Inflammatory macrophage treated with lipopolysaccharide for 1 hour (primary cell): ENCODE results near the gene FHIT.

Experiments
- DNase-seq, 2 donors: peaks; one replicate each; pipeline ENCODE4 v3.0.0-alpha.2; 2020 to 2022

The FHIT gene

GRCh38 chr3:60182697-60183096 is 1068.6 kb downstream of the FHIT start:
- DNase-seq: no peak

GRCh38 chr3:60178931-60179653 is 1072.2 kb downstream of the FHIT start:
- DNase-seq: no peak

GRCh38 chr3:60177726-60178125 is 1073.5 kb downstream of the FHIT start:
- DNase-seq: no peak

- no peak for DNase-seq
These were observed 1074.6 kb downstream of the FHIT start for GRCh38 chr3:60176614-60177013.

GRCh38 chr3:60175680-60176079 is 1075.6 kb downstream of the FHIT start:
- no peak for DNase-seq

- no peak for DNase-seq
These were observed 1081.5 kb downstream of the FHIT start for GRCh38 chr3:60169755-60170154.

GRCh38 chr3:60167186-60167585 is 1084.1 kb downstream of the FHIT start:
- no peak for DNase-seq

GRCh38 chr3:60160822-60161748 is 1090.2 kb downstream of the FHIT start:
- DNase-seq: no peak

GRCh38 chr3:60160111-60160821 is 1091.0 kb downstream of the FHIT start:
- no peak for DNase-seq

- no peak for DNase-seq
These were observed 1093.2 kb downstream of the FHIT start for GRCh38 chr3:60158035-60158434.

GRCh38 chr3:60154011-60154410 is 1097.2 kb downstream of the FHIT start:
- DNase-seq: no peak

- DNase-seq: no peak
These were observed 1097.8 kb downstream of the FHIT start for GRCh38 chr3:60153221-60153999.

- no peak for DNase-seq
These were observed 1101.8 kb downstream of the FHIT start for GRCh38 chr3:60149501-60149900.

- no peak for DNase-seq
These were observed 1103.9 kb downstream of the FHIT start for GRCh38 chr3:60147249-60147950.

GRCh38 chr3:60146121-60146520 is 1105.1 kb downstream of the FHIT start:
- no peak for DNase-seq

- no peak for DNase-seq
These were observed 1107.2 kb downstream of the FHIT start for GRCh38 chr3:60144071-60144470.

GRCh38 chr3:60142009-60142408 is 1109.2 kb downstream of the FHIT start:
- no peak for DNase-seq

- DNase-seq: no peak
These were observed 1111.1 kb downstream of the FHIT start for GRCh38 chr3:60140160-60140559.

GRCh38 chr3:60136601-60137000 is 1114.7 kb downstream of the FHIT start:
- no peak for DNase-seq

GRCh38 chr3:60135474-60135873 is 1115.8 kb downstream of the FHIT start:
- no peak for DNase-seq

GRCh38 chr3:60133269-60134162 is 1117.7 kb downstream of the FHIT start:
- DNase-seq: peak in 1 of 2 donors; percentile 7
